Posterior cingulate gyrus (tissue), 11 donors: ENCODE results near the gene MIOX.
A peak's percentile ranks its signal among the peaks of the same experiment; 100 is the strongest.

Experiments
- DNase-seq, 10 donors: peaks; one replicate each; pipeline versions ENCODE4 v3.0.0 to v3.0.0-alpha.2; 2020 to 2021; ENCODE audit warnings: mixed read lengths in 3 of 10
- intact Hi-C: fragments of 100-400 bp; cut with DNase I; formaldehyde crosslinking; loops from one replicate; pipeline ENCODE4 v1.15.1; 2023

Gene MIOX

GRCh38 chr22:50471197-50471847 lies 15.3 kb upstream of the MIOX start:
- intact Hi-C loops: no loop called here
- DNase-seq: peak; percentile 45 to 96 (median 78)

GRCh38 chr22:50471962-50472361 lies 14.7 kb upstream of the MIOX start:
- no peak for DNase-seq
- intact Hi-C loops: no loop called here

GRCh38 chr22:50473088-50473487 lies 13.6 kb upstream of the MIOX start:
- no peak for DNase-seq
- intact Hi-C loops: no loop called here

- peak in 1 of 10 donors; percentile 14 for DNase-seq
These were observed 12.6 kb upstream of the MIOX start for GRCh38 chr22:50473855-50474671.

GRCh38 chr22:50474710-50475651 lies 11.7 kb upstream of the MIOX start, which contains the start of gene SBF1:
SBF1 (minus strand) TSS chr22:50475035; CDS start chr22:50474840, 195 bp downstream.
- intact Hi-C loops: no loop called here
- DNase-seq: peak; percentile 85 to 99 (median 93)

More at GRCh38 chr22:50473855-50474671, 12.6 kb upstream of the MIOX start:
- intact Hi-C loops: no loop called here

GRCh38 chr22:50475652-50476002 lies 11.0 kb upstream of the MIOX start:
- intact Hi-C loops: no loop called here
- no peak for DNase-seq

GRCh38 chr22:50476868-50477267 lies 9.8 kb upstream of the MIOX start:
- no peak for DNase-seq
- intact Hi-C loops: no loop called here

- no peak for DNase-seq
- intact Hi-C loops: no loop called here
These were observed 8.7 kb upstream of the MIOX start for GRCh38 chr22:50477923-50478322.

GRCh38 chr22:50479721-50480120 lies 6.9 kb upstream of the MIOX start:
- intact Hi-C loops: no loop called here

GRCh38 chr22:50481045-50481439 lies 5.6 kb upstream of the MIOX start:
- intact Hi-C loops: no loop called here
- DNase-seq: no peak

More at GRCh38 chr22:50479721-50480120, 6.9 kb upstream of the MIOX start:
- no peak for DNase-seq

- intact Hi-C loops: no loop called here
- DNase-seq: no peak
These were observed 5.1 kb upstream of the MIOX start, which contains the start of gene ADM2 for GRCh38 chr22:50481440-50482106. ADM2 (plus strand) TSS chr22:50481543; CDS start chr22:50481848, 305 bp downstream.

GRCh38 chr22:50482107-50483074 lies 4.3 kb upstream of the MIOX start:
- DNase-seq: no peak
- intact Hi-C loops: no loop called here

- no peak for DNase-seq
- intact Hi-C loops: no loop called here
These were observed 3.6 kb upstream of the MIOX start for GRCh38 chr22:50483106-50483505.

GRCh38 chr22:50483556-50483955 lies 3.1 kb upstream of the MIOX start:
- intact Hi-C loops: no loop called here
- DNase-seq: no peak

GRCh38 chr22:50483977-50484853 lies 2.4 kb upstream of the MIOX start:
- intact Hi-C loops: no loop called here
- no peak for DNase-seq

GRCh38 chr22:50485221-50486131 lies 1.2 kb upstream of the MIOX start:
- intact Hi-C loops: no loop called here
- DNase-seq: no peak
